Thyroid gland (tissue), 4 donors: Measurements from ENCODE around the gene BTRC. TPM values are rescaled to one million over a fixed set of nuclear protein-coding genes. Genes with fewer than 3 reads are reported as not detected.

Experiments
- DNase-seq, 2 donors: peaks; one replicate each; pipeline ENCODE4 v3.0.0-alpha.2; 2019
- H3K27ac ChIP-seq, 3 donors: fragments of 200-600 bp; sonication (generic); 1 replicate in 2 of 3; 2 replicates in 1 of 3; pipeline ENCODE4 v1.5.1; 2016 to 2019; ENCODE audit warnings: mild to moderate bottlenecking in 1 of 3, moderate library complexity in 1 of 3
- H3K27me3 ChIP-seq: fragments of 200-600 bp; sonication (generic); one replicate; pipeline ENCODE4 v1.5.1; 2019
- H3K36me3 ChIP-seq, 2 donors: fragments of 200-600 bp; sonication (generic); one replicate each; pipeline ENCODE4 v1.5.1; 2016 to 2019
- H3K4me1 ChIP-seq, 2 donors: fragments of 200-600 bp; sonication (generic); one replicate each; pipeline ENCODE4 v1.5.1; 2017 to 2019
- H3K4me3 ChIP-seq, 3 donors: fragments of 200-600 bp; sonication (generic); replicated peaks in 1 of 3; 1 replicate in 2 of 3; 2 replicates in 1 of 3; pipeline ENCODE4 v1.5.1; 2016; ENCODE audit warnings: mild to moderate bottlenecking in 1 of 3
- H3K9me3 ChIP-seq: fragments of 200-600 bp; sonication (generic); one replicate; pipeline ENCODE4 v1.5.1; 2017
- POLR2A ChIP-seq, 2 donors: fragments of 450-650 bp; IDR thresholded peaks; one replicate each; pipeline ENCODE4 v1.6.1; 2017; ENCODE audit warnings: antibody characterized with exemption in 2 of 2, mild to moderate bottlenecking in 2 of 2, moderate library complexity in 1 of 2
- WGBS, 2 donors: methylation state at CpG; one replicate each; pipeline ENCODE4 v1.1.5; 2017; 5-methylcytosine and 5-hydroxymethylcytosine counted together
- intact Hi-C: fragments of 100-400 bp; cut with DNase I; formaldehyde crosslinking; loops from one replicate; pipeline ENCODE4 v1.15.1; 2023
- total RNA-seq, 4 donors: library from RNA; depleted of rRNA; stranded (reverse); fragments of >200 nt; gene quantifications; one replicate each; pipeline ENCODE4 v1.2.3, GENCODE V29; 2016
- TF ChIP-seq, protein P1 (sequence below), 6 experiments: fragments of 200-600 bp in 3 of 6; fragments of 450-650 bp in 3 of 6; sonication (generic) in 3 of 6; IDR thresholded peaks; one replicate each; pipeline ENCODE4 v1.5.1; 2016 to 2019; ENCODE audit warnings: antibody characterized with exemption in 6 of 6, mild to moderate bottlenecking in 2 of 6, inconsistent platforms in 1 of 6, moderate library complexity in 1 of 6

Gene BTRC
- total RNA-seq, 4 donors from 2014 or later, result 14.5 to 70.4 (median 22.7) TPM

DNA sequence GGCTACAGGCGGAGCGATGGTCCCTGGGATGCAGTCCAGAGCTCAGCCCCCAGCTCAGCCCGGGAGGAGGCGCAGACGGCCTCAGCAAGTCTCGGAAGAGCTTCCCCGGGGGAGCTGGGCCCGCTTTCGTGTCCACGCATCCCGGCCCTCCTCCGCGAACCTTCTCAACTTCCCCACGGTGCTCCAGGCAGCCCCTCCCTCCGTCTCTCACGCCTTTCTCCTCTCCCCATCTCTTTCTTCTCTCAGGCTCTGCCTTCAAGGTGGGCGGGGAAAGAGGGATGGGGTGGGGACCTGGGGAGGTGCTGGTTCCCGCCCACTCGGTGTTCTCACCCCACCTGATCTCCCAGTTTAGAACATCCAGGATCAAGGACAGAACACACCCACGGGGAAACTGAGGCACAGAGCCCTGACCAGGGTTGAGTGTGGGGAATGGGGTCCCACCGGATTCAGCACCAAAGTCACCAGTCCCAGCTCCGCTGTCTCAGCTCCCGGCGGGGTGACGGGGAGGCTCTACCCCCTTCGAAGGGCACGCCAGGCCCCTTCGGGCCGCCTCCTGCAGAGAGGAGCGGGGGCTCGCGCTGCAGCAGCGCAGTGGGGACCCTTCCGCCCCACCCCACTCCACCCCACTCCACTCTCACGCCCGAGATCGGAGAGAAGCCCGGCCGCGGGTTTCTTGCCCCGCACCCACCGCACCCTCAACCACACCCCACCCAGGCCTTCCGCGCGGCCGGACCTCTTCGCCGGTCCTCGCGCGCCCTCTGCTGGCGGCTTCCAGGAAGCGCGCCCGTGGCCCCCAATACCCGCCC lies 215.9 kb downstream of the BTRC start:
- TF ChIP-seq, protein P1, sequence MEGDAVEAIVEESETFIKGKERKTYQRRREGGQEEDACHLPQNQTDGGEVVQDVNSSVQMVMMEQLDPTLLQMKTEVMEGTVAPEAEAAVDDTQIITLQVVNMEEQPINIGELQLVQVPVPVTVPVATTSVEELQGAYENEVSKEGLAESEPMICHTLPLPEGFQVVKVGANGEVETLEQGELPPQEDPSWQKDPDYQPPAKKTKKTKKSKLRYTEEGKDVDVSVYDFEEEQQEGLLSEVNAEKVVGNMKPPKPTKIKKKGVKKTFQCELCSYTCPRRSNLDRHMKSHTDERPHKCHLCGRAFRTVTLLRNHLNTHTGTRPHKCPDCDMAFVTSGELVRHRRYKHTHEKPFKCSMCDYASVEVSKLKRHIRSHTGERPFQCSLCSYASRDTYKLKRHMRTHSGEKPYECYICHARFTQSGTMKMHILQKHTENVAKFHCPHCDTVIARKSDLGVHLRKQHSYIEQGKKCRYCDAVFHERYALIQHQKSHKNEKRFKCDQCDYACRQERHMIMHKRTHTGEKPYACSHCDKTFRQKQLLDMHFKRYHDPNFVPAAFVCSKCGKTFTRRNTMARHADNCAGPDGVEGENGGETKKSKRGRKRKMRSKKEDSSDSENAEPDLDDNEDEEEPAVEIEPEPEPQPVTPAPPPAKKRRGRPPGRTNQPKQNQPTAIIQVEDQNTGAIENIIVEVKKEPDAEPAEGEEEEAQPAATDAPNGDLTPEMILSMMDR (IDR thresholded peaks at IDR 0.05), result peak; percentile 41 to 99 (median 90)
- no peak for TF ChIP-seq POLR2A (IDR thresholded peaks at IDR 0.05)
- Histone ChIP-seq H3K27me3 (peaks cover 10% of the 10 kb centered on the region), H3K36me3 (no peaks in the 10 kb centered on the region), H3K4me3 (peak overlapping the region in 2 of 3 donors; percentile 11 to 34), H3K4me1 (peaks cover 6 to 20% of the 10 kb centered on the region in 2 donors), H3K9me3 (no peaks in the 10 kb centered on the region), H3K27ac (no peak overlapping the region)
- intact Hi-C loops, result loop anchor here (5.0 kb wide), 2 partner anchors 298 to 358 kb away; no protein-coding TSS in a partner anchor
- 2 to 3% methylated on average over 19 to 32 of the region's 56 CpGs for WGBS, 2 donors
- DNase-seq, result peak; percentile 67 to 74

DNA sequence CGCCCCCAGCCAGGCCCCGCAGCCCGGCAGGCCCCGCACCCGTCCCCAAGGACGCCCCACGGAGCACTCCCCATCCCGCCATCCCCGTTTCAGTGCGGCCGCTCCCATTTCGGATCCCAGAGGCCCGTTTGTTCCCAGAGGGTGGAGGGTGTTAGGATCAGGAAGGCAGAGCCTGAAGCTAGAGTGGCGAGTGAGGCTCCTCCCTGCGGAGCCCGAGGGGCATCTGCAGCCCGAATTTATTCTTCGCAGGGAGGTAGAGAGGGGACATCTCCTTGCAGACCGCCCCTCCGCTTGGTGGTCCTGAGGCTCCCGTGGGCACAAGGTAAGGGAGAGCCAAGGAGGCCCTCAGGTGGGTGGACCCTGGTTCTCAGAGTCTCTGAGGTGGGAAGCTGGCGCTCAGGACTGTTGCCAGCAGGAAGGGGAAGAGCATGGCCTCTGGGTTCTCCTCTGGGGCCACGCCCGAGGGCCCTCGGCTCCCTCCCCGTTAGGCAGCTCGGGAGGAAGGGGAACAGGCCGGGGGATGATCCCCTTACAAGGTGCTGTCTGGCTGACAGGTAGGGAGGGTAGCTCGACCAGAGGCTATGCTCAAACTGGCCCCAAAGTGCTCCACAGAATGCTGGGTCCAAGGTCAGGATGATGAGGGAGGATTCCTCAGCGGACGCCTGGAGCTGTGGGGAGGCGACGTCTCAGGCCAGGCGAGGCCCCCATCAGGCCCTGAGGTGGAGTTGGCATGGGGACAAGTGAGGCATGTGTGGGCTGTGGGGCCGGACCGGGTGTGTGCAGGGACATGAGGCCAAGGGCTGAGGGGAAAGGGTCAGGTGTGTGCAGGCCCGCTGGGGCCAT lies 216.7 kb downstream of the BTRC start:
- H3K36me3 ChIP-seq, result no peaks in the 10 kb centered on the region
- H3K27me3 ChIP-seq, result peaks cover 5% of the 10 kb centered on the region
- 12 to 14% methylated on average over 16 to 19 of the region's 37 CpGs for WGBS, 2 donors
- H3K27ac ChIP-seq, result no peak overlapping the region
- DNase-seq, result no peak
- no peaks in the 10 kb centered on the region for H3K9me3 ChIP-seq
- peaks cover 6 to 20% of the 10 kb centered on the region in 2 donors for H3K4me1 ChIP-seq
- intact Hi-C loops, result loop anchor here (5.0 kb wide), 1 partner anchor 358 kb away; no protein-coding TSS in a partner anchor
- peak overlapping the region in 1 of 3 donors; percentile 34 for H3K4me3 ChIP-seq
- no peak for TF ChIP-seq POLR2A (IDR thresholded peaks at IDR 0.05)
- TF ChIP-seq, protein P1 (IDR thresholded peaks at IDR 0.05), result peak in 2 of 6 experiments; percentile 26 to 32

DNA sequence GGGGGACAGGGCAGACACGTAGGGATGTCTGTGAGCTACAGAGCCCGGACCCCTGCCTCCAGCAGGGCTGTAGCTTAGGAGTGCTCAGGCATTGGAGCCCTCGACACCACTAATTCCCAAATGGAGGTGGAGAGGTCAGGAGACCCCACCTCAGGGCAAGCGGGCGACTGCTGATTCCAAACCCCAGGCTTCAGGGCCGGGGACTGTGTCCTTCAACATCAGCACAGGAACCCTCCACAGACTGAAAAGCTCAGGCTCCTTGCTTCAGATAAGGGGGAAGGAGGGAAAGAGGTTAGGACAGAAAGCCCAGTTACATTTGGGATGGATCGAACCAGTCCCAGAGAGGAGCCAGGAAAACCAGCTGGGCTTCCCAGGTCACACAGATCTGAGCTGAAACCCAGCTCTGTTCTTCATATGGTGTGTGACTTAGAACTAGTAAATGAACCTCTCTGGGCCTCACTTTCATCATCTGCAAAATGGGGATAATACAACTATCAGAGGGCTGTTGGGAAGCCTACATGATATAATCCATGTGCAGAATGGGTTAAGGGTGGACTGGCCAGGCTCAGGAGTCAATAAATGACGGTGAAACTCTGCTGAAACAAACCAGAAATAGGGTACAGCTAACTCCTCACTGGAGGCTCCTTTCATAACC lies 217.4 kb downstream of the BTRC start:
- WGBS, 2 donors, result 57% methylated on average over 6 to 8 of the region's 8 CpGs
- Histone ChIP-seq H3K27ac (no peak overlapping the region), H3K27me3 (peaks cover 5% of the 10 kb centered on the region), H3K4me3 (no peak overlapping the region), H3K4me1 (peaks cover 6 to 19% of the 10 kb centered on the region in 2 donors), H3K9me3 (no peaks in the 10 kb centered on the region), H3K36me3 (no peaks in the 10 kb centered on the region)
- DNase-seq, result no peak
- TF ChIP-seq, protein P1 (IDR thresholded peaks at IDR 0.05), result no peak
- no peak for TF ChIP-seq POLR2A (IDR thresholded peaks at IDR 0.05)
- intact Hi-C loops, result loop anchor here (5.0 kb wide), 1 partner anchor 359 kb away; no protein-coding TSS in a partner anchor

DNA sequence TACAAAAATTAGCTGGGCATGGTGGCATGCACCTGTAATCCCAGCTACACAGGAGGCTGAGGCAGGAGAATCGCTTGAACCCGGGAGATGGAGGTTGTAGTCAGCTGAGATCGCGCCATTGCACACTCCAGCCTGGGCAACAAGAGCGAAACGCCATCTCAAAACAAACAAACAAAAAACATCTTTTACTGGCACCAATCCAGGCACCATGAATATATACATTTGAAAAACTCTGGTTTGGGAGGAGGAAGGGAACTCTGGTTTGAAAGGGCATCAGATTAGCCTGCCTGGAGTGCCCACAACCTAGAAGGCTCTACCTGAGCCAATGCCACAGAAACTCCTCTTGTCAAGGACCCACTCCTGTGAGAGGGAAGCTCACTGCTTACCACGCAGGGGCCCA lies 218.2 kb downstream of the BTRC start:
- no peak for TF ChIP-seq POLR2A (IDR thresholded peaks at IDR 0.05)
- TF ChIP-seq, protein P1 (IDR thresholded peaks at IDR 0.05), result no peak
- peaks cover 5% of the 10 kb centered on the region for H3K27me3 ChIP-seq
- no peak overlapping the region for H3K4me3 ChIP-seq
- no peaks in the 10 kb centered on the region for H3K9me3 ChIP-seq
- DNase-seq, result no peak
- H3K36me3 ChIP-seq, result no peaks in the 10 kb centered on the region
- intact Hi-C loops, result loop anchor here (5.0 kb wide), 1 partner anchor 360 kb away; no protein-coding TSS in a partner anchor
- WGBS, 2 donors, result 86 to 91% methylated on average over 7 of the region's 7 CpGs
- no peak overlapping the region for H3K27ac ChIP-seq
- peaks cover 6 to 15% of the 10 kb centered on the region in 2 donors for H3K4me1 ChIP-seq
